Endothelial cell of umbilical vein (primary cell): Measurements from ENCODE around the gene RAB40C. TPM values are rescaled to one million over a fixed set of nuclear protein-coding genes. Genes with fewer than 3 reads are reported as not detected.

Experiments
- BruUV-seq: library from RNA; stranded (reverse); fragments of 400-500 nt; replicated peaks from 2 replicates; lab custom pipeline; 2021; lab: Mats Ljungman, UMichigan
- CTCF ChIA-PET: fragments of 300-600, 350-600 bp; sonication (Branson Sonifier 250); formaldehyde crosslinking; loops from one replicate; lab custom pipeline; 2021; ENCODE audit warnings: antibody characterized with exemption, inconsistent platforms; lab: Charles Lee
- POLR2A ChIA-PET: fragments of 300-600, 350-600 bp; sonication (Branson Sonifier 250); formaldehyde crosslinking; loops from one replicate; lab custom pipeline; 2021; ENCODE audit warnings: antibody characterized with exemption, inconsistent platforms; lab: Charles Lee
- DNase-seq: peaks from one replicate; pipeline ENCODE4 v3.0.0-alpha.2; 2011; ENCODE audit warnings: low read depth, low spot score
- FAIRE-seq: peaks from 2 replicates; lab custom pipeline; 2011; peaks lifted over from hg19 to GRCh38; lab: Jason Lieb, UNC
- H2AFZ ChIP-seq: 2 replicates; pipeline ENCODE4 v1.6.0; 2012; ENCODE audit warnings: low read depth, low read length, control low read depth, inconsistent platforms
- H3K27ac ChIP-seq: 2 replicates; pipeline ENCODE4 v1.5.1; 2011; ENCODE audit warnings: low read depth, mild to moderate bottlenecking, control low read depth, low read length, moderate library complexity; ENCODE audit not compliant: insufficient read depth
- H3K27me3 ChIP-seq, 2 experiments: 2 replicates each; pipeline versions ENCODE4 v1.6.0 to v1.6.1; 2011; ENCODE audit warnings: low read length in 2 of 2, mixed read lengths in 1 of 2; ENCODE audit not compliant: control insufficient read depth in 2 of 2, insufficient read depth in 2 of 2
- H3K36me3 ChIP-seq, 2 experiments: 2 replicates in 1 of 2; 3 replicates in 1 of 2; pipeline ENCODE4 v1.5.1; 2011; ENCODE audit warnings: low read length in 2 of 2, mild to moderate bottlenecking in 1 of 2, moderate library complexity in 1 of 2; ENCODE audit not compliant: control insufficient read depth in 2 of 2, insufficient read depth in 2 of 2; ENCODE audit errors: extremely low read depth in 1 of 2
- H3K4me1 ChIP-seq: 3 replicates; pipeline ENCODE4 v1.5.1; 2011; ENCODE audit warnings: mild to moderate bottlenecking, low read length; ENCODE audit not compliant: control insufficient read depth, insufficient read depth; ENCODE audit errors: extremely low read depth
- H3K4me2 ChIP-seq: 2 replicates; pipeline ENCODE4 v1.6.1; 2011; ENCODE audit warnings: low read length, control low read depth, mixed read lengths; ENCODE audit not compliant: insufficient read depth
- H3K4me3 ChIP-seq, 3 experiments: fragments of 200-600 bp in 1 of 3; sonication (generic), shearing (Covaris generic) in 1 of 3; replicated peaks in 1 of 3; 2 replicates each; pipeline ENCODE4 v1.5.1; 2011 to 2016; ENCODE audit warnings: control low read depth in 3 of 3, low read length in 3 of 3, mild to moderate bottlenecking in 2 of 3, inconsistent platforms in 1 of 3, low read depth in 1 of 3, moderate library complexity in 1 of 3; ENCODE audit not compliant: insufficient read depth in 1 of 3
- H3K79me2 ChIP-seq: 2 replicates; pipeline ENCODE4 v1.6.0; 2012; ENCODE audit warnings: low read length, inconsistent platforms; ENCODE audit not compliant: control insufficient read depth, insufficient read depth
- H3K9ac ChIP-seq: replicated peaks from 2 replicates; pipeline ENCODE3; 2011; ENCODE audit warnings: low read length, control low read depth; ENCODE audit not compliant: insufficient read depth; ENCODE audit errors: extremely low read depth
- H3K9me1 ChIP-seq: replicated peaks from 3 replicates; pipeline ENCODE4 v1.6.0; 2011; ENCODE audit warnings: mild to moderate bottlenecking, low read length; ENCODE audit not compliant: control insufficient read depth, insufficient read depth; ENCODE audit errors: extremely low read depth
- H3K9me3 ChIP-seq: replicated peaks from 2 replicates; pipeline ENCODE4 v1.5.1; 2012; ENCODE audit warnings: low read length, inconsistent platforms; ENCODE audit not compliant: control insufficient read depth, insufficient read depth
- H4K20me1 ChIP-seq: replicated peaks from 2 replicates; pipeline ENCODE3; 2011; ENCODE audit warnings: mild to moderate bottlenecking, low read length; ENCODE audit not compliant: control insufficient read depth, insufficient read depth; ENCODE audit errors: extremely low read depth
- MYC ChIP-seq: IDR thresholded peaks from one replicate; pipeline ENCODE4 v1.6.1; 2011; ENCODE audit warnings: mild to moderate bottlenecking, low read depth, low read length
- POLR2A ChIP-seq: IDR thresholded peaks from 2 replicates; pipeline ENCODE4 v1.6.1; 2012; ENCODE audit warnings: low read depth, mild to moderate bottlenecking, control low read depth, low read length
- POLR2AphosphoS5 ChIP-seq: IDR thresholded peaks from 2 replicates; pipeline ENCODE4 v1.6.1; 2012; ENCODE audit warnings: low read depth, mild to moderate bottlenecking, control low read depth, low read length, moderate library complexity; ENCODE audit not compliant: insufficient read depth
- dilution Hi-C: fragments of 300-500 bp; cut with MboI; formaldehyde crosslinking; loops from one replicate; pipeline ENCODE4 v1.15.0; 2019; ENCODE audit warnings: low sequenced_read_pairs; ENCODE audit not compliant: extremely low pct_ligation_motif_present
- intact Hi-C: fragments of 100-400 bp; cut with micrococcal nuclease; formaldehyde crosslinking; loops from one replicate; pipeline ENCODE4 v1.10.0; 2022
- polyA plus RNA-seq, 4 experiments: library from polyadenylated mRNA; depleted of rRNA in 3 of 4; stranded (reverse) in 3 of 4; unstranded in 1 of 4; fragments of >200 nt; gene quantifications; 2 replicates each; pipeline versions ENCODE4 v1.2.1 to v1.2.3, GENCODE V29; 2011 to 2012; ENCODE audit warnings: missing spikeins in 1 of 4
- total RNA-seq: library from RNA; stranded (reverse); gene quantifications from 2 replicates; pipeline ENCODE4 v1.2.3, GENCODE V29; 2021
- TF ChIP-seq, protein P1 (sequence below): IDR thresholded peaks from 2 replicates; pipeline ENCODE4 v1.6.1; 2011; ENCODE audit not compliant: insufficient read depth, insufficient read length
- TF ChIP-seq, protein P2 (sequence below), 2 donors: IDR thresholded peaks; 1 replicate in 1 of 2; 2 replicates in 1 of 2; pipeline ENCODE4 v1.5.1; 2011; ENCODE audit warnings: low read length in 2 of 2, mild to moderate bottlenecking in 2 of 2, moderate library complexity in 2 of 2, control low read depth in 1 of 2, inconsistent platforms in 1 of 2, low read depth in 1 of 2; ENCODE audit not compliant: insufficient read depth in 1 of 2; ENCODE audit errors: extremely low read depth in 1 of 2

The RAB40C gene
- total and polyA plus RNA-seq, 2 donors (not counting 3 experiments of a cell fraction or from before 2014, with no cell fraction given), result 12.4 to 18.8 TPM

DNA sequence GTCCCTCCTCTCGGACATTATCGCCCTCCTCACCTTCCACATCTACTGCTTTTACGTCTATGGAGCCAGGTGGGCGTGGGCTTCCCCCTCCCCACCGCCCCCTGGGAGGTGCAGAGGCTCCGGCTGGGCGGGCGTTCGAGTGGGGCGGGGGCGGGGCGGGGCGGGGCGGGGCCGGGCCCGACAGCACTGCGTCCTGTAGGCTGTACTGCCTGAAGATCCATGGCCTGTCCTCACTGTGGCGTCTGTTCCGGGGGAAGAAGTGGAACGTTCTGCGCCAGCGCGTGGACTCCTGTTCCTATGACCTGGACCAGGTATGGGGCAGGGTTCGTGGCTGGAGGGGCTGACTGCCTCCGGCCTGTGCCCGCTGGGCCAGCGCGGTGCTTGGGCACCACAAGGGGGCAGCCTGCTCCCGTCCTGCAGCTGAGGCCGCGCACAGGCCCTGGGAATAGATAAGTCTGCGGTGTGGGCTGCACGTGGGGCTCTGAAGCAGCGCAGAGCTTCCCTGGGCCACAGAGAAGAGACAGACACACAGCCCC is 10.9 kb upstream of the RAB40C start:
- Histone ChIP-seq H3K4me3 (peak overlapping the region in 1 of 3 experiments; percentile 20), H3K9me1 (no peaks in the 10 kb centered on the region), H3K79me2 (no peaks in the 10 kb centered on the region), H3K27ac (no peak overlapping the region), H2AFZ (peak overlapping the region; percentile 5), H4K20me1 (no peaks in the 10 kb centered on the region), H3K4me2 (no peak overlapping the region), H3K27me3 (no peaks in the 10 kb centered on the region), H3K4me1 (peaks cover 2% of the 10 kb centered on the region), H3K9ac (no peak overlapping the region), H3K9me3 (no peaks in the 10 kb centered on the region), H3K36me3 (peaks cover 0 to 14% of the 10 kb centered on the region in 2 experiments)
- intact Hi-C loops (loop anchor here (1.0 kb wide), 1 partner anchor 81 kb away; no protein-coding TSS in a partner anchor), dilution Hi-C loops (no loop called here)
- FAIRE-seq (peak; percentile 82), DNase-seq (peak; percentile 76)
- POLR2A ChIA-PET, result no interaction called here
- BruUV-seq, result no TSS peak
- CTCF ChIA-PET, result interaction anchor here (0.5 to 2.1 kb wide), 14 partner anchors 10 to 107 kb away, joined by 3 to 10 read pairs (median 4); partner anchors contain the start of genes METTL26, RAB40C, RHOT2 and STUB1
- TF ChIP-seq MYC, result peak; percentile 47
- TF ChIP-seq, protein P1, sequence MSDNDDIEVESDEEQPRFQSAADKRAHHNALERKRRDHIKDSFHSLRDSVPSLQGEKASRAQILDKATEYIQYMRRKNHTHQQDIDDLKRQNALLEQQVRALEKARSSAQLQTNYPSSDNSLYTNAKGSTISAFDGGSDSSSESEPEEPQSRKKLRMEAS, result no peak
- TF ChIP-seq POLR2A, result no peak
- TF ChIP-seq, protein P2, sequence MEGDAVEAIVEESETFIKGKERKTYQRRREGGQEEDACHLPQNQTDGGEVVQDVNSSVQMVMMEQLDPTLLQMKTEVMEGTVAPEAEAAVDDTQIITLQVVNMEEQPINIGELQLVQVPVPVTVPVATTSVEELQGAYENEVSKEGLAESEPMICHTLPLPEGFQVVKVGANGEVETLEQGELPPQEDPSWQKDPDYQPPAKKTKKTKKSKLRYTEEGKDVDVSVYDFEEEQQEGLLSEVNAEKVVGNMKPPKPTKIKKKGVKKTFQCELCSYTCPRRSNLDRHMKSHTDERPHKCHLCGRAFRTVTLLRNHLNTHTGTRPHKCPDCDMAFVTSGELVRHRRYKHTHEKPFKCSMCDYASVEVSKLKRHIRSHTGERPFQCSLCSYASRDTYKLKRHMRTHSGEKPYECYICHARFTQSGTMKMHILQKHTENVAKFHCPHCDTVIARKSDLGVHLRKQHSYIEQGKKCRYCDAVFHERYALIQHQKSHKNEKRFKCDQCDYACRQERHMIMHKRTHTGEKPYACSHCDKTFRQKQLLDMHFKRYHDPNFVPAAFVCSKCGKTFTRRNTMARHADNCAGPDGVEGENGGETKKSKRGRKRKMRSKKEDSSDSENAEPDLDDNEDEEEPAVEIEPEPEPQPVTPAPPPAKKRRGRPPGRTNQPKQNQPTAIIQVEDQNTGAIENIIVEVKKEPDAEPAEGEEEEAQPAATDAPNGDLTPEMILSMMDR (IDR thresholded peaks at IDR 0.05; ENCODE audit: extremely low read depth in 1 of 2, insufficient read depth in 1 of 2, low read depth in 1 of 2, low read length in 2 of 2), result peak; percentile 95 to 98
- peak; percentile 22 for TF ChIP-seq POLR2AphosphoS5
